LNCAP (cell line): Measurements from ENCODE around the gene CACNA1I.
A peak's percentile ranks its signal among the peaks of the same experiment; 100 is the strongest.

ENCODE experiments used
- TF ChIP-seq, protein P1 (sequence below): fragments of 450-650 bp; IDR thresholded peaks from 2 replicates; pipeline ENCODE4 v1.5.1; 2017; ENCODE audit warnings: mild to moderate bottlenecking

Gene CACNA1I

DNA sequence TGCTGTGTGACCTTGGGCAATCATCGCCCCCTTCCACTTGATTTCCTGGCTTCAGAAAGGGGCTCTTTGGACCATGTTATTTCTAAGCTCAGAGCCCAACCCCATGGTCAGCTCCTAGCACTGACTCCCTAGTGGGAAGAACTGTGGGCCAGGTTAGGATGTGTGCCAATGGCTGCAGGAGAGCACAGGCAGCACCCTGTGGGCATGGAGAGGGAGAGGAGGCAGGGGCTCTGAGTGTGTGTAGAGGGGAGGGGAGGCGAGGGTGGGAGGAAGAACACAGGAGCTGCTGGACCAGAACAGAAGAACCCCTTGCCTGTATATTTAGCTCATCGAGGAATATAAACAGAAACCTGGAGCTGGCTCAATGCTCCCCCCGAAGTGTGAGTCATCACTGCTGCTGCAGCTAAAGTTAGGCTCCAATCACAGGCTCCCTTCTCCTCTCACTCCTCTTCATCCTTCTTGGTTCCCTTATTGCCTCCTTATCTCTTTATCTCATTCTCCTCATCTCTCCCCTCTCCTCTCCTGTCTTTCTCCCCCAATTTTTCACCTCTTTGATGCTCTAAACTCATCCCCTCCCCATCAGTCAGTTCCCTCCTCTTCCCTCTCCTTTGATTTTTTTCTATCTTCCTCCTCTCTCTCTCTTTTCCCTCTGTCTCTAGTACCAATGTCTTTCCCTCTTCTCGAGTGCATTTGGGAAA is 23.5 kb upstream of the CACNA1I start:
- TF ChIP-seq, protein P1, sequence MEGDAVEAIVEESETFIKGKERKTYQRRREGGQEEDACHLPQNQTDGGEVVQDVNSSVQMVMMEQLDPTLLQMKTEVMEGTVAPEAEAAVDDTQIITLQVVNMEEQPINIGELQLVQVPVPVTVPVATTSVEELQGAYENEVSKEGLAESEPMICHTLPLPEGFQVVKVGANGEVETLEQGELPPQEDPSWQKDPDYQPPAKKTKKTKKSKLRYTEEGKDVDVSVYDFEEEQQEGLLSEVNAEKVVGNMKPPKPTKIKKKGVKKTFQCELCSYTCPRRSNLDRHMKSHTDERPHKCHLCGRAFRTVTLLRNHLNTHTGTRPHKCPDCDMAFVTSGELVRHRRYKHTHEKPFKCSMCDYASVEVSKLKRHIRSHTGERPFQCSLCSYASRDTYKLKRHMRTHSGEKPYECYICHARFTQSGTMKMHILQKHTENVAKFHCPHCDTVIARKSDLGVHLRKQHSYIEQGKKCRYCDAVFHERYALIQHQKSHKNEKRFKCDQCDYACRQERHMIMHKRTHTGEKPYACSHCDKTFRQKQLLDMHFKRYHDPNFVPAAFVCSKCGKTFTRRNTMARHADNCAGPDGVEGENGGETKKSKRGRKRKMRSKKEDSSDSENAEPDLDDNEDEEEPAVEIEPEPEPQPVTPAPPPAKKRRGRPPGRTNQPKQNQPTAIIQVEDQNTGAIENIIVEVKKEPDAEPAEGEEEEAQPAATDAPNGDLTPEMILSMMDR: no peak

DNA sequence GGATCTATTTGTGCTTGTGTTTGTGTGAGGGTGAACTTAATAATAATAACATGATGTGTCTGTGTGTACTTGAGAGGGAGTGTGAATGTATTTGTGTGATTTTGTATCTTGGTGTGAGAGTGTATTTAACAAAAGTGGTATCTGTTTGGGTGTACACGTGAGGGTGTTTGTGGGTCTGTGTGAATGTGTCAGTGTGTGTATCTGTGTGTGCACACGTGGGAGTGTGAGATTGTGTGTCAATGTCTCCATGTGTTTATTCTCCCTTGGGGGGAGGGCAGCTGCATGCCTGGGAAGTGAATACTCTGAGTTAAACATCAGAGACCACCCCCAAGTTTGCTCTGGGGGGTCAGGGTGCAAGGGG is 23.0 kb upstream of the CACNA1I start:
- TF ChIP-seq, protein P1: no peak

DNA sequence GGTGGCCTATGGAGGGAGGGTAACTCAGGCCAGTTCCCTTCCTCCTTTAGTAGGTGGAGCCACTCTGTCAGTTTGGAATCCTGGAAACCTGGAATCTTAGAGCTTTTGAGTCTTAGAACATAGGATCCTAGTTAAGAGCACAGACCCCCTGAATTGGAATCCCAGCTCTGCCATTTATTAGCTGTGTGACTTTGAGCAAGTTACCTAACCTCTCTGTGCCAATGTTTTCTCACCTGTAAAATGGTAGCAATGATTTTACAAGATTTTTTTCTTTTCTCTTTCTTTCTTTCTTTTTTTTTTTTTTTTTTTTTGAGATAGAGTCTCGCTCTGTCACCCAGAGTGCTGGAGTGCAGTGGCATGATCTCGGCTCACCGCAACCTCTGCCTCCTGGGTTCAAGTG is 17.1 kb upstream of the CACNA1I start:
- TF ChIP-seq, protein P1: no peak

DNA sequence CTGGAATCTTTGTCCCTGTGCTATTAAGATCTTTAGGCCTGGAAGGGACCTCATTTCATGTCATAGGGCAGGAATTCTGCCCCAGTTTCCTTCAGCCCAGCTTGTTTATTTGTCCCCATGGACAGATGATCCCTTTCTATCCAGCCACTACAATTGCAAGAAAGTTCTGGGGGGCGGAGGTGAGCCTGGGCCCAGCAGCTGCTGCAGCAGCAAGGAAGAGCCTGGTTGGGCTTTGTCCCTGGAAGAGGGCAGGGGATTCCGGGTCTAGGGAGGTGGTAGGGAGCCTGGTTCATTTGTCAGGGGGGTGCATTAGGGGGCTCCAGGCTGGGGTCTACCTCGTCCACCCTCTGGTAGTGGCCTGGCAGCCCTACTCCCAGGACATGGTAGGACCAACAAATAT is 16.4 kb upstream of the CACNA1I start:
- TF ChIP-seq, protein P1: no peak

DNA sequence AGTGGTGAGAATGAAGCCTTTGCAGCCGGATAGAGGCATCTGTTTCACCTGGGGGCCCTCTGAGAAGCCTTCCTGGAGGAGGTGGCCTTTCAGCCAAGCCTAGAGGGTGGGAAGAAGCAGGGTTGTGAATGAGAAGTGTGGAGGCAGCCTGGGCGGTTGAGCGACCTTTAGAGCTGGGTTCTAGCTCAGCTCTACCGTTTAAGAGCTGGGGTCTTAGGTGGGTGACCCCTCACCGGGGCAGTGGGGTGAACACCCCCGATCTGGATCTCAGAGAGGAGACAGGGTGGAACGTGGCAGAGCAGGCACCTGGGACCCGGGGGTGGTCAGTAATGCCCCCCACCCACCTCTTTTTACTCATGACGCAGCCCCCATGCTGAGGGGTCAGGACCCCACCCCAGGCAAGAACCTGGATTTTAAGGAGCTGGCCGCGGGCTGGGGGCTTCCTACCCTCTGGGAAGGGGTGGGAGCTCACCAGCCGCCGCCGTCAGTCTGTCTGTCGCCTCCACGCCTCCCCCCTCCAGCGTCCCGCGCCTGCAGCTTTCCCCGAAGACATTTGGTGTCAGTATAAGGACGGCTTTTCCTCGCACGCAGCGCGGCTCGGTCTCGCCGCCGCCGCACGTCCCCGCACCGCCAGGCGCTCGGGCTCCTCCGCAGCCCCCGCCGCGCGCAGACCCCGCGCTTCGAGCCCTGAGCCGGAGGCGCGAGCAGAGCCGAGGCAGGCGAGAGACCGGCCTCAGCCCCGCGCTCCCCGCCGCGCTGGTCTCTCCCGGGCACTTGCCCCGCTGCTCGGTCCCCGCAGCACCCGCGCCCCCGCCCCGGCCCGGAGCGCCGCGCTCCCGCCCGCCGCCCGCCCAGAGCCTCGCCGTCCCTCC is 13.3 kb upstream of the CACNA1I start:
- TF ChIP-seq, protein P1: peak; percentile 40

DNA sequence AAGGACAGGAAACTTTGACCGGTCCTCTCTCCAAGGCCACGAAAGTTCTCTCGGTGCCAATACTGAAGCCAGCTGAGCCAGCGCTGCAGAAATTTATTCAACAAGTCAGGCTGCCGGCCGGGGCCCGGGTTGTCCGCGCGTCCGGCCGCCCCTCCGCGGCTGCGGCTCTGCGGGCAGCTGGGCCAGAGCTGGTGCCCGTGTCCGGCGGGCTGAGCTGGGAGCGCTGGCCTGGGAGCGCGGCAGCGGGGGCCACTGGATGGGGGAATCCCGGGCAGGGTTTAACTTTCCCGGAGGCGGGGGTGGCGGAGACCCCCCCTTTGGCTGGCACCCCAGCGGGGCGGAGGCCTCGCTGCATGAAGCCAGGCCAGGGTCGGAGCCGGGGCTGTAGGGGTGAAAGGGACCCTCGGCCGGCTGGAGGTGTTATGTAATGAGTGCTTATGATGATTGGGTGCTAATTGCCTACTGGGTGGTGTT is 12.3 kb upstream of the CACNA1I start:
- TF ChIP-seq, protein P1: no peak

DNA sequence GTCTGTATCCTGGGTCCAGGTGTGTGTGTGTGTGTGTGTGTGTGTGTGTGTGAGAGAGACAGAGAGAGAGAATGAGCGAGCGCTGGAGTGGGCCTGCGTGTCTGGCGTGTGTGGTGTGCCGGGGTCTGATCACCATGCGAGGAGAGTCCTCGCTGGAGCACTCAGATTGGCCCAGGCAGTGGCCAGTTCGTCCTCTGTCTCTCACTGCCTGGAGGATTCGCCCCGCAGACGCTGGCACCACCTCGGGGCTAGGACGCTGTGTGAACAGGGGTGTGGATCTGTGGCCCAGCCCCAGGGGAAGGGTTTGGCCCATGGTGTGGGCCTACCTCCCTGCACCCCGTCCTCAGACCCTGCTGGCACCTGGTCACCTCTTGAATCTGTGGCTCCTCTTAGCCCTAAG is 11.6 kb upstream of the CACNA1I start:
- TF ChIP-seq, protein P1: no peak
